Tibial artery (tissue), 4 donors: ENCODE data around the gene ZNF280B.

Source experiments
- DNase-seq, 2 donors: peaks; one replicate each; pipeline ENCODE4 v3.0.0-alpha.2; 2019
- H3K27ac ChIP-seq, 2 donors: fragments of 200-600 bp; sonication (generic) in 1 of 2; 1 replicate in 1 of 2; 2 replicates in 1 of 2; pipeline ENCODE4 v1.5.1; 2018 to 2019; ENCODE audit warnings: mild to moderate bottlenecking in 1 of 2
- H3K27me3 ChIP-seq, 2 donors: fragments of 200-600 bp; sonication (generic) in 1 of 2; one replicate each; pipeline versions ENCODE4 v1.5.1 to v1.6.0; 2016 to 2019
- H3K36me3 ChIP-seq, 3 donors: fragments of 200-600 bp; sonication (generic) in 2 of 3; one replicate each; pipeline ENCODE4 v1.5.1; 2016 to 2019; ENCODE audit warnings: mild to moderate bottlenecking in 2 of 3
- H3K4me1 ChIP-seq, 4 donors: fragments of 200-600 bp; sonication (generic) in 2 of 4; 1 replicate in 3 of 4; 2 replicates in 1 of 4; pipeline ENCODE4 v1.5.1; 2016 to 2019
- H3K4me3 ChIP-seq, 2 donors: fragments of 200-600 bp; sonication (generic) in 1 of 2; 1 replicate in 1 of 2; 2 replicates in 1 of 2; pipeline ENCODE4 v1.5.1; 2018 to 2019; ENCODE audit warnings: mild to moderate bottlenecking in 2 of 2
- H3K9me3 ChIP-seq, 3 donors: fragments of 200-600 bp; sonication (generic) in 1 of 3; one replicate each; pipeline ENCODE4 v1.5.1; 2016 to 2019
- CTCF ChIP-seq, 2 experiments: fragments of 200-600 bp in 1 of 2; fragments of 450-650 bp in 1 of 2; IDR thresholded peaks; one replicate each; pipeline ENCODE4 v1.5.1; 2017 to 2019; ENCODE audit warnings: antibody characterized with exemption in 2 of 2, mild to moderate bottlenecking in 1 of 2, moderate library complexity in 1 of 2
- intact Hi-C: fragments of 100-400 bp; cut with DNase I; formaldehyde crosslinking; loops from one replicate; pipeline ENCODE4 v1.15.0; 2023; ENCODE audit warnings: low total_unique reads

The ZNF280B gene

GRCh38 chr22:22460060-22460459 lies 48.5 kb downstream of the ZNF280B start:
- intact Hi-C loops, result no loop called here
- H3K9me3 ChIP-seq, result peaks cover 0 to 27% (median 18%) of the 10 kb centered on the region in 3 donors
- no peak for DNase-seq
- peaks cover 0 to 17% of the 10 kb centered on the region in 2 donors for H3K27me3 ChIP-seq
- no peak overlapping the region for H3K4me3 ChIP-seq
- H3K4me1 ChIP-seq, result no peaks in the 10 kb centered on the region
- TF ChIP-seq CTCF (IDR thresholded peaks at IDR 0.05), result no peak
- H3K36me3 ChIP-seq, result no peaks in the 10 kb centered on the region
- H3K27ac ChIP-seq, result no peak overlapping the region

GRCh38 chr22:22458896-22459588 lies 49.5 kb downstream of the ZNF280B start:
- Histone ChIP-seq H3K27ac (no peak overlapping the region), H3K4me3 (no peak overlapping the region), H3K9me3 (peaks cover 0 to 27% (median 18%) of the 10 kb centered on the region in 3 donors), H3K4me1 (no peaks in the 10 kb centered on the region), H3K36me3 (no peaks in the 10 kb centered on the region), H3K27me3 (peaks cover 0 to 16% of the 10 kb centered on the region in 2 donors)
- intact Hi-C loops, result no loop called here
- no peak for TF ChIP-seq CTCF (IDR thresholded peaks at IDR 0.05)
- DNase-seq, result no peak

GRCh38 chr22:22458387-22458786 lies 50.2 kb downstream of the ZNF280B start:
- no peak for TF ChIP-seq CTCF (IDR thresholded peaks at IDR 0.05)
- Histone ChIP-seq H3K36me3 (no peaks in the 10 kb centered on the region), H3K9me3 (peaks cover 0 to 27% (median 18%) of the 10 kb centered on the region in 3 donors), H3K27me3 (peaks cover 0 to 13% of the 10 kb centered on the region in 2 donors), H3K4me1 (no peaks in the 10 kb centered on the region), H3K4me3 (no peak overlapping the region), H3K27ac (no peak overlapping the region)
- DNase-seq, result no peak
- intact Hi-C loops, result no loop called here

- Histone ChIP-seq H3K9me3 (peaks cover 0 to 19% (median 15%) of the 10 kb centered on the region in 3 donors), H3K36me3 (no peaks in the 10 kb centered on the region), H3K27me3 (peaks cover 0 to 4% of the 10 kb centered on the region in 2 donors), H3K4me3 (no peak overlapping the region), H3K4me1 (no peaks in the 10 kb centered on the region), H3K27ac (no peak overlapping the region)
- DNase-seq, result no peak
- no peak for TF ChIP-seq CTCF (IDR thresholded peaks at IDR 0.05)
- intact Hi-C loops, result no loop called here
These were observed 53.5 kb downstream of the ZNF280B start for GRCh38 chr22:22454997-22455396.

- Histone ChIP-seq H3K4me3 (no peak overlapping the region), H3K9me3 (peaks cover 0 to under 1% (median 0%) of the 10 kb centered on the region in 3 donors), H3K36me3 (no peaks in the 10 kb centered on the region), H3K27me3 (peaks cover 0 to 4% of the 10 kb centered on the region in 2 donors), H3K27ac (no peak overlapping the region), H3K4me1 (no peaks in the 10 kb centered on the region)
- DNase-seq, result no peak
- no peak for TF ChIP-seq CTCF (IDR thresholded peaks at IDR 0.05)
- intact Hi-C loops, result no loop called here
These were observed 55.4 kb downstream of the ZNF280B start for GRCh38 chr22:22452996-22453686.
